Stomach smooth muscle (tissue), 2 donors: ENCODE data around the gene THAP8.
A peak's percentile ranks its signal among the peaks of the same experiment; 100 is the strongest.

Source experiments
- H3K27ac ChIP-seq: one replicate; pipeline ENCODE4 v1.7.0; 2013; ENCODE audit warnings: mild to moderate bottlenecking, low read length, inconsistent platforms
- H3K27me3 ChIP-seq, 2 donors: one replicate each; pipeline ENCODE4 v1.7.0; 2013; ENCODE audit warnings: low read length in 2 of 2; ENCODE audit not compliant: insufficient read depth in 2 of 2, control insufficient read depth in 1 of 2
- H3K36me3 ChIP-seq, 2 donors: one replicate each; pipeline ENCODE4 v1.7.0; 2013; ENCODE audit warnings: low read length in 2 of 2; ENCODE audit not compliant: control insufficient read depth in 2 of 2, insufficient read depth in 2 of 2
- H3K4me1 ChIP-seq: one replicate; pipeline ENCODE4 v1.7.0; 2013; ENCODE audit warnings: low read length; ENCODE audit not compliant: control insufficient read depth, insufficient read depth
- H3K4me3 ChIP-seq, 2 donors: one replicate each; pipeline ENCODE4 v1.7.0; 2013; ENCODE audit warnings: low read length in 2 of 2
- H3K9ac ChIP-seq, 2 donors: one replicate each; pipeline ENCODE4 v1.7.0; 2013; ENCODE audit warnings: low read length in 2 of 2, mild to moderate bottlenecking in 1 of 2
- H3K9me3 ChIP-seq, 2 donors: one replicate each; pipeline ENCODE4 v1.7.0; 2013; ENCODE audit warnings: low read length in 2 of 2; ENCODE audit not compliant: control insufficient read depth in 2 of 2
- donor health status: healthy.
- donor health status: Pancreatic carcinoma.

THAP8 gene

GRCh38 chr19:36054119-36054732 lies at the start of gene THAP8:
TSS of gene THAP8 (minus strand) at chr19:36054285. CDS start at chr19:36054217, 68 bp downstream.
- no peaks in the 10 kb centered on the region for H3K27me3 ChIP-seq
- peaks cover 16% of the 10 kb centered on the region for H3K4me1 ChIP-seq
- no peaks in the 10 kb centered on the region for H3K36me3 ChIP-seq
- H3K27ac ChIP-seq, result peak within 1 kb of the TSS; percentile 89
- peak within 1 kb of the TSS; percentile 63 to 84 for H3K9ac ChIP-seq
- peak within 1 kb of the TSS; percentile 88 to 91 for H3K4me3 ChIP-seq
- no peaks in the 10 kb centered on the region for H3K9me3 ChIP-seq

DNA sequence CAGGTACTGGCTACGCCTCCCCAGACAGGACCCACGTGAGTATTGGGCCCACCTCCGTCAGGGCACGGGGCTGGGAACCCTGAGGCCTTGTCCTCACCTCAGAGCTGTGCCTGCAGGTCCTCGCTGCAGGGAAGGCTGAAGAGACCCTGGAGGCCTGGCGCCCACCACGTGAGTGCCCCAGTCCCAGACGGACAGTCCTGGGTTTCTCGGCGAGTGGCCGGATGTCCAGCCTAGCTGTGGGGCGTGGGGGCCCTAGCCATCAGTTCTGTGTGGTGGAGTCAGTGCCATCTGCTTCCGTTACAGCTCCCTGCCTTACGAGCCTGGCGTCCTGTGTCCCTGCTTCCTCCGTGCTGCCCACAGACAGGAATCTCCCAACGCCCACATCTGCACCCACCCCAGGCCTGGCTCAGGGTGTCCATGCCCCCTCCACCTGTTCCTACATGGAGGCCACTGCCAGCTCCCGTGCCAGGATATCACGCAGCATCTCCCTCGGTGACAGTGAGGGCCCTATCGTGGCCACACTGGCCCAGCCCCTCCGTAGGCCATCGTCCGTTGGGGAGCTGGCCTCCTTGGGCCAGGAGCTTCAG lies 49.0 kb upstream of the THAP8 start:
- Histone ChIP-seq H3K36me3 (peaks cover 0 to 3% of the 10 kb centered on the region in 2 donors), H3K27ac (no peak overlapping the region), H3K4me3 (no peak overlapping the region), H3K9ac (no peak overlapping the region), H3K9me3 (no peaks in the 10 kb centered on the region), H3K4me1 (no peaks in the 10 kb centered on the region), H3K27me3 (no peaks in the 10 kb centered on the region)

DNA sequence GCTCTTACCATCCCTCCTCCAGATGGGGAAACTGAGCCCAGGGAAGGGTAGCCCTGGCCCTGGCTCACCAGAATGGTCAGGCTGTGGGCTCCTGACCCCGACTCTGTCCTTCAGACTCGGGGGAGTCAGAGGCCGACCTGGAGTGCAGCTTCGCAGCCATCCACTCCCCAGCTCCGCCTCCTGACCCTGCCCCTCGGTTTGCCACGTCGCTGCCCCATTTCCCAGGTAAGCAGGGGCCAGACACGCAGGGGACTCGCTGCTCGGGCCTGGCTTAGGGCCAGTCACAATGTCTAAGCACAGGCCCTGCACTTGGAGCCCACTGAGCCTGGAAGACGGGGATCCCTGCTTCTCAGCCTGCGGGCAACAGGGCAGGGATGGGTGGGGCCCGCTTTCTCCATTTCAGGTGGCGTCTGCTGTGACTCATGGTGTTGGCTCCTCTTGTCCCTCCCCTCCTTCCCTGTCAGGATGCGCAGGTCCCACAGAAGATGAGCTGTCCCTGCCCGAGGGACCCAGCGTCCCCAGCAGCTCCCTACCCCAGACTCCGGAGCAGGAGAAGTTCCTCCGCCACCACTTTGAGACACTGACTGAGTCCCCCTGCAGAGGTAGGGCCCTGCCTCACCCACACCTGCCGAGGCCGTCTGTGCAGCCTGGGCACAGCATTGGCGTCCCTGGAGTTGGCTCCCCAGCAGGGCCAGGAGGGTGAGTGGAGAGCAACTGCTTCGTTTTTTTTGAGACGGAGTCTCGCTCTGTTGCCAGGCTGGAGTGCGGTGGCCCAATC lies 47.7 kb upstream of the THAP8 start:
- peaks cover 0 to under 1% of the 10 kb centered on the region in 2 donors for H3K36me3 ChIP-seq
- H3K27me3 ChIP-seq, result no peaks in the 10 kb centered on the region
- H3K4me1 ChIP-seq, result peaks cover 3% of the 10 kb centered on the region
- H3K9ac ChIP-seq, result no peak overlapping the region
- H3K4me3 ChIP-seq, result no peak overlapping the region
- H3K9me3 ChIP-seq, result no peaks in the 10 kb centered on the region
- H3K27ac ChIP-seq, result no peak overlapping the region

DNA sequence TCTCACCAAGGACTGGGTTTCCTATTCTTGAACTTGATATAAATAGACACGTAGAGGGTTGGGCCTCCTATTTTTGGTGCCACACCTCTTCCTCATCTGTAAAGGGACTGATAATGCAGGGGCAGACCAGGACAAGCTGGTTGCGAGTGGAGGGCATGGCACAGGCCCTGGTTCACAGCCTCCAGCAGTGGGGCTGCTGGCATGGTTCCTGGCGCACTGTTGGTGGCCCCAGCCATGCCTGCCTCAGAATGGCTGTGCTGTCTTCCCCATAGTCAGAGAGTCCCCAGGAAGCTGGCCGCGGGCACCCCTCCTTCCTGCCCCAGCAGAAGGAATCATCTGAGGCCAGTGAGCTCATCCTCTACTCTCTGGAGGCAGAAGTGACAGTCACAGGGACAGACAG lies 46.4 kb upstream of the THAP8 start:
- Histone ChIP-seq H3K36me3 (no peaks in the 10 kb centered on the region), H3K27ac (no peak overlapping the region), H3K9ac (no peak overlapping the region), H3K4me1 (peaks cover 3% of the 10 kb centered on the region), H3K4me3 (no peak overlapping the region), H3K27me3 (no peaks in the 10 kb centered on the region), H3K9me3 (no peaks in the 10 kb centered on the region)

- no peaks in the 10 kb centered on the region for H3K9me3 ChIP-seq
- H3K9ac ChIP-seq, result no peak overlapping the region
- no peaks in the 10 kb centered on the region for H3K36me3 ChIP-seq
- H3K27me3 ChIP-seq, result no peaks in the 10 kb centered on the region
- H3K4me3 ChIP-seq, result no peak overlapping the region
- H3K27ac ChIP-seq, result no peak overlapping the region
- H3K4me1 ChIP-seq, result peaks cover 3% of the 10 kb centered on the region
These were observed 45.2 kb upstream of the THAP8 start for GRCh38 chr19:36099166-36099785.

GRCh38 chr19:36097036-36097435 lies 43.0 kb upstream of the THAP8 start:
- no peak overlapping the region for H3K27ac ChIP-seq
- no peaks in the 10 kb centered on the region for H3K27me3 ChIP-seq
- no peaks in the 10 kb centered on the region for H3K9me3 ChIP-seq
- H3K4me1 ChIP-seq, result peaks cover 3% of the 10 kb centered on the region
- no peaks in the 10 kb centered on the region for H3K36me3 ChIP-seq
- no peak overlapping the region for H3K9ac ChIP-seq
- H3K4me3 ChIP-seq, result no peak overlapping the region

DNA sequence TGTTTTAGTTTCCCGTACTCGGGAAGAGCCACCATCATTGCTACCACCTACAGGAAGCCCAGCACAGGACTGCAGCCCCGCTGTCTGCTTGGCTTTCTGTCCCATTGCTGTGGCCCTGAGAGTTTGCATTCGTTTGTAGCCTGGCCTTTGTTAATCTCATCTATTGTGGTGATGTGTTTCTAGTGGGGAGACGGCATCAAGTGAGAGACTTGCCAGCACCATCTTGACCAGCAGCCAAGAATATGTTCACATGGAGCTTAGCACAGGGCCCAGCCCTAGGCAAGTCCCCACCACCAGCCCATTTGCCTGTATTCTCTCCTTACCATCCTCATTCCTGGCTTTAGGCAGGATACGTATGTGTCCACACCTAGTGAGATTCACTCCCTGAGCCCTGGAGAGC lies 39.6 kb upstream of the THAP8 start:
- Histone ChIP-seq H3K27me3 (no peaks in the 10 kb centered on the region), H3K9ac (no peak overlapping the region), H3K4me3 (no peak overlapping the region), H3K27ac (no peak overlapping the region), H3K9me3 (no peaks in the 10 kb centered on the region), H3K36me3 (no peaks in the 10 kb centered on the region), H3K4me1 (peaks cover 3% of the 10 kb centered on the region)

DNA sequence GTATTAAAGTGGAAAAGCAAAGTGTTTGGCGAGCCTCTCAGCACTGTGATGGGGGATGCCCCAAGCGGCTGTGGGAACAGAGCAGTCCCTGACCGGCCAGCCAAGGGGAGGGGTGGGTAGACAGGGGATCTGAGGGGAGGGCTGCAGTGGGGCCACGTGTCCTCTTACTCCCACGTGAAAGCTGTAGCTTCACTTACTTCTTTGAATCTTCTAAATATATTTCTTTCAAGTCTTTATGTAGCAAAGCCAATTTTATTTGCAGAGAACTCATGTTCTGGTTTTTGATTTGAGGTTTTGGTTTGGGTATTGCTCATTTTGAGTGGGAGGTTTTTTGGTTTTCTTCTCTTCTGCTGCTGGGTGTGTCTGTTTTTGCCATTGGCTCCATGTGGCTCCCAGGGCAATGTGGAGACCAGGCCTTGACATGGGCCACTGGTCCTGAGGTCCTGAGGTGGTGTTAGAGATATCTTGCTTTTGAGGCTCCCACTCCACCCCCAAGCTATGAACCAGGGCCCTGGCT lies 39.1 kb upstream of the THAP8 start:
- Histone ChIP-seq H3K4me3 (no peak overlapping the region), H3K27ac (no peak overlapping the region), H3K9ac (no peak overlapping the region), H3K36me3 (no peaks in the 10 kb centered on the region), H3K9me3 (no peaks in the 10 kb centered on the region), H3K4me1 (peaks cover 3% of the 10 kb centered on the region), H3K27me3 (no peaks in the 10 kb centered on the region)

GRCh38 chr19:36092566-36092965 lies 38.5 kb upstream of the THAP8 start:
- Histone ChIP-seq H3K4me3 (no peak overlapping the region), H3K36me3 (no peaks in the 10 kb centered on the region), H3K9ac (no peak overlapping the region), H3K27me3 (no peaks in the 10 kb centered on the region), H3K27ac (no peak overlapping the region), H3K4me1 (peaks cover 3% of the 10 kb centered on the region), H3K9me3 (no peaks in the 10 kb centered on the region)

- H3K36me3 ChIP-seq, result no peaks in the 10 kb centered on the region
- H3K27ac ChIP-seq, result no peak overlapping the region
- H3K4me1 ChIP-seq, result no peaks in the 10 kb centered on the region
- H3K4me3 ChIP-seq, result no peak overlapping the region
- H3K27me3 ChIP-seq, result no peaks in the 10 kb centered on the region
- H3K9me3 ChIP-seq, result no peaks in the 10 kb centered on the region
- H3K9ac ChIP-seq, result no peak overlapping the region
These were observed 37.0 kb upstream of the THAP8 start for GRCh38 chr19:36090910-36091695.
